SH-SY5Y (cell line): ENCODE measurements around the gene ITGA1.

ENCODE experiments used
- GATA2 ChIP-seq: IDR thresholded peaks from 2 replicates; pipeline ENCODE4 v1.6.1; 2011; ENCODE audit warnings: mild to moderate bottlenecking, low read depth, low read length
- GATA3 ChIP-seq: IDR thresholded peaks from 2 replicates; pipeline ENCODE4 v1.6.1; 2011; ENCODE audit warnings: low read depth, mild to moderate bottlenecking, low read length, moderate library complexity

Gene ITGA1

DNA sequence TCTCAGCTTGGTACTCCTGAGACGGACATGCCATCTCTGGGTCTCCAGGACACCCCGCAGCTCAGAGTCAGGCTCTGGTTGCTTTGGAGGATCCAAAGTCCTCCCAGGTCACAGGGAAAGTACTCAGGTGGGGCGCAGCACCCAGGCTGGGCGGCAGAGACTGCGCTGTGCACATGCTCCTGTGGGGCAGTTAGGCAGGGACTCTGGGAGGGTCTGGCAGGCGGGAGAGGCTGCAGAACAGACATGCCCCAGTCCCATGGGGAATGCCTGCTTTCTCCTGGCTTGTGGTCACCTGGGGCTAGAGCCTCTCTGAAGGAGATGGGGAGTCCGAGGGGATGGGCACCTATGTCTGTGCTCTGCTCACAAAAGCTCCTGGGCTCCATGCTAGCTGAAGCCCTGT is 156.1 kb downstream of the ITGA1 start:
- TF ChIP-seq GATA2 (no peak), GATA3 (no peak)

GRCh38 chr5:52945040-52945439 is 157.3 kb downstream of the ITGA1 start:
- TF ChIP-seq GATA3: no peak
- TF ChIP-seq GATA2: no peak

DNA sequence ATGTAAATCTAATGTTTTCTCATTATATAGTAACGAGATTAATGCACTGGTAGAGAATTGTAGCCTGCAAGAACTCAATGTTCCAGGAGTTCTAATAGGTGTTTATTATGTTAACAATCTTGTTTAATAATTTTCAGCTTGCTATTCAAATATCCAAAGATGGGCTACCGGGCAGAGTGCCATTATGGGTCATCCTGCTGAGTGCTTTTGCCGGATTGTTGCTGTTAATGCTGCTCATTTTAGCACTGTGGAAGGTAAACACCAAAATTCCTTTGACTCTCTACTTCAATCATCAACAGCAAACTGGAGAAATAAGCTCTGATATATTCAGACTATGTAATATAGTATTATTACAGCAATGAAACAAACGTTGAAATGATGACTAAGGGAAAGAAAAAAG is 159.5 kb downstream of the ITGA1 start:
- no peak for TF ChIP-seq GATA2
- no peak for TF ChIP-seq GATA3

DNA sequence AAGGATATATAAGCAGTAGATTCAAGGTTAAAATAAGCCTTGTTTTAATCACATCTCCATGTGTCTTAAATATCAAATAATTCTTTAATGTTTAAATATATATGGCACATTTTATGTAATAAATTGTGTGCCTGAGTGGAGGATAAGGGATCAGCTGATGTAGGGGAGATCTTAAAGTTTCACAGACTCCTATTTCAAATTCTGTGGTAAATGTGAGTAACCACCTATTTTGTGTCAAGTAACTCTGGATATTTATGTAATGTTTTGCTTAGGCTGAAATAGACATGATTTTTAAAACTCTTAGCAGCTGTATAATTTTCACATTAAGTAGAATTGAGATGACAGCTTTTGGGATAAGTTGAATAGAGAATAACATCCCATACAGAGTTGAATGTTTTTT is 160.1 kb downstream of the ITGA1 start:
- TF ChIP-seq GATA3: no peak

DNA sequence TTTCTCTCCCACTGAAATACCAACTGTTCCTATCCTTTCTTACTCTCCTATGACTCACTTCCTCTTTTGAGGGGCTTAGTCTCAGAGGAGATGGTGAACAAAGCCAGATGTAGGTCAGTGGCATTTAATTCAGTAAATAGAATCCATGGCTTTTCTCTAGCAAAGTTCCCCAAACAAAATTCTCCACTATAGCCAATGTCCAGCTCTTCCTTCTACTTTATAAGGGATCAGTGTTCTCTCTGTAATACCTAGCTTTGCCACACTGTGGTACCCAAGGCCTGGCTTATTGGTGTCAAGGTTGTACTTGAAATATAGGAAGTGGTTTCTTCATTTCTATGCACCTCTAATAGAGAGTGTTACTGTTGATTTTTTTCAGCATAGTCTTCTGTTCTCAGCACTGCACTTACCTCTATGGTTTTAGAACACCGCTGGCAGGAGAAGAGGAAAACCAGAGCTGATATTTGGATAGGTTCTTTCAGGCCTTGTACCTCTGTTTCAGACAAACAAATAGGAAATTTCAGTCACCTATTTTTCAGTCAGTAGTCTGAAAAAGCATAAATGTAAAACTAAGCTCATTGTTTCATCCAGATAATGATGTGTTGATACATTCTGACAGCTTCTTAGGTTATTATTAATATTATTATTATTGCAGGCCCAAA is 160.8 kb downstream of the ITGA1 start:
- TF ChIP-seq GATA2: no peak
- TF ChIP-seq GATA3: no peak

DNA sequence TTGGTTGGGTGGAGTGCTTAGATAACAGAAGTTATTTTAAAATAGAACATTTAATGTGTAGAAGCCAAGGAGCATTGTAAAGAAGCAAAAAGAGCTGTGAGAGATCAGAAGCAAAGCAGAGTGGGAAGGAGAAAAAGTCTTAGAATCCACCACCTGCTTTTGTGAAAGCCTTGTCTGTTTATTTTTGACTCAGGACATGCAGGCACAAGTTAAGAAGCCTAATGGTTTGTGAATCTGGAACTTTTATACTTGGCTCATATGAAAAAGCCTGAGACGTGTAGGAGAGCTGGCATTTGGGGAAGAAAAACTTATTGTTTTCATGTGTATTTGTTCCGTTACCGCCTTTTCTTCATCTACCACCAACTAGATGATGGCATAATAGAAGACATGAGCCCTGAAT is 163.0 kb downstream of the ITGA1 start:
- no peak for TF ChIP-seq GATA3
- TF ChIP-seq GATA2: no peak

DNA sequence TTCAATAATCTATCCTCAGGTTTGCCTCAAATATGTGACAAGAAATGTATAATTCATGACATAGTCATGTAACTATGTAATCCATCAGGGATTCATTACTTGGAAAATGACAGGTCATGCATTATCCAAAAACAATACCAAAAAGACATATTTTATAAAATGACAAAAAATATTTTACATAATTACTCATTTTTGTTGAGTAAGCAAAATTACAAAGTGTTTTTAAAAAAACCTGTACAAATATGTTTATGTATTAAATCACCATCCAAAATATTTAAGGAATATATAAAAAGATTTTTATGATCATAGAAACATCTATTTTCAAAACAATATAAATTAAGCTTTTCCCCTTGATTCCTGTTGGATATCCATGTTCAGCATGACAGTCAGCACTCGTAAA is 164.8 kb downstream of the ITGA1 start:
- TF ChIP-seq GATA2: no peak
- TF ChIP-seq GATA3: no peak

GRCh38 chr5:52956014-52956413 is 168.3 kb downstream of the ITGA1 start:
- TF ChIP-seq GATA2 (no peak), GATA3 (no peak)

GRCh38 chr5:52956915-52957747 is 169.4 kb downstream of the ITGA1 start:
- TF ChIP-seq GATA3 (no peak), GATA2 (no peak)

DNA sequence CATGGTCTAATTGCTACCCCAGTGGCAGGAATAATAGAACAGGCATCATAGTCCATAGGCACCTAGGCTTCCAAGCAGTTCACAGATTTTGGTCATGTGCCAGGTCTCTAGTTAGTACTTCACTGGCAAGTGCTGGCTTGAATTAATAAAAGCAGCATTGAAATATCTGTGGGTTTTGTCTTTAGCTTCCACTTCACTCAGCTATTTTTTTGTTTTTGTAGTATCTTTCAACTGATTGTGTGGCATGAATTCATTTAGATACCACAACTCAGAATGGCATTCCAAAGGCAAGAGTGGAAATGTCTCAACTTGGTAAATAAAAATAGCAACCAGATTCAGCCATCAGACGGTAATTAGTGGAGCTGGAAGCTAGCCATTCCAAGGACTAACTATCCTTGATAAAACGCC is 173.6 kb downstream of the ITGA1 start:
- TF ChIP-seq GATA3 (no peak), GATA2 (no peak)

DNA sequence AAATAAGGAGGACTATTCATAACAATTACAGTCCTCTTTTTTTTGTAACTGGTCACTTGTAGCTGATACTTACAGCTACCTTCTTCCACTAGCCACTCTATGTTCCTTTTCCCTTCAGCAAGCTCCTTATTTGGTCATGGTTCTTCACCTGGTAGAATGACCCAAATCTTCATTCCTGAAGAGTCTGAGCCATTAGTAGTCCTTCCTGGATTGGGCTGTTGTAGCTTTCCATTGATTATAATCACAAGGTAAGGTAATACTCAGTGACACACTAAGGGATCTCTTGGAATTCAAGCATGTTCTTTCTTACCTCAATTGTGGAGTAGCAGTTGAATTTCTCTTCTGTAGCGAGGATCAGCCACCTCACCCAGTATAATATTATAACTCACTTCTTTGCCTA is 175.9 kb downstream of the ITGA1 start:
- no peak for TF ChIP-seq GATA3
- no peak for TF ChIP-seq GATA2

GRCh38 chr5:52964138-52964537 is 176.4 kb downstream of the ITGA1 start:
- no peak for TF ChIP-seq GATA3
- TF ChIP-seq GATA2: no peak

GRCh38 chr5:52977264-52977897 is 189.7 kb downstream of the ITGA1 start:
- TF ChIP-seq GATA3: no peak
- TF ChIP-seq GATA2: no peak

DNA sequence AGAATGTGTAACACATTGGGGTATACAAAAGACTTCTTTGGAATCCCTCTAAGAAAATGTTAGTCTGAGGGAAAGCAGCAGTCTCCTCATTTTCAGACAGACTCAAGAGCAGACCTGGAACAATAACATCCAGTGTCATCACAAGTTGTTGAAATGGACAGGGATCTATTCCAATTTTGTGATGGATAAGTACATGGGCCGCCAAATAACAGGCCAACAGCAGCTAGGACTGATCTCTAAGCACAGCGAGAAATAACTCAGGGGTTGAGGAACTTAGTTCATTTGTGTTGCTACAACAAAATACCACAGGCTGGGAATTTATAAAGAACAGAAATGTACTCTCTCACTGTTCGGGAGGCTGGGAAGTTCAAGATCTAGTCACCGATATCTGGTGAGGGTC is 193.8 kb downstream of the ITGA1 start:
- TF ChIP-seq GATA2: no peak
- TF ChIP-seq GATA3: no peak

- no peak for TF ChIP-seq GATA3
- TF ChIP-seq GATA2: no peak
Observed at GRCh38 chr5:52983731-52984636, 196.3 kb downstream of the ITGA1 start.
